NB4 (cell line): ENCODE data around the gene CAMK4.

ENCODE experiments used
- DNase-seq: peaks from one replicate; pipeline ENCODE4 v3.0.0; 2010; ENCODE audit warnings: low read depth
- H3K4me3 ChIP-seq: one replicate; pipeline ENCODE4 v1.5.1; 2011; ENCODE audit warnings: mild to moderate bottlenecking, low read depth, low read length, moderate library complexity
- MYC ChIP-seq: IDR thresholded peaks from 2 replicates; pipeline ENCODE4 v1.6.1; 2011; ENCODE audit warnings: low read depth, low read length
- POLR2A ChIP-seq: IDR thresholded peaks from 2 replicates; pipeline ENCODE4 v1.6.1; 2011; ENCODE audit warnings: mild to moderate bottlenecking; ENCODE audit not compliant: insufficient read length; ENCODE audit errors: extremely low read depth
- TF ChIP-seq, protein P1 (sequence below): IDR thresholded peaks from one replicate; pipeline ENCODE4 v1.5.1; 2012; ENCODE audit warnings: low read depth, low read length
- TF ChIP-seq, protein P2 (sequence below): IDR thresholded peaks from 2 replicates; pipeline ENCODE4 v1.6.1; 2011; ENCODE audit warnings: low read depth, low read length

The CAMK4 gene

DNA sequence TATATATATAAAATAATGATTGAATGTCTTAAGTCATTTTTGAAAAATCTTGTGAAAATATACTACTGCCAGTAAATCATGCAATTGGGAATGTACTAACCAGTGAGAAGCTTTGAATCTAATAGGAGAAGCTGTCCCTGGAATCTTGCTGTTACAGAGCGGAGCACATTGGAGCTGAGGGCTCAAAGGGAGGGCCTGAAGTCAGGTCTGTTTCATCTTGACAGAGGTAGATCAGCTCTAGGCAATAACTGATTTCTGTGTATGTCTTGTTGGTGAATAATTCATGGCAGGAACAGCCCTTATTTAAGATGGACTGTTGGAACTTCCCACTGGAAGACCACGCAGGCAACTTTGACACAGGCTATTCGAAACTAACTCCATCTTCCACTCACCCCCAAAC lies 17.5 kb downstream of the CAMK4 start:
- no peak overlapping the region for H3K4me3 ChIP-seq
- DNase-seq, result no peak
- TF ChIP-seq, protein P1, sequence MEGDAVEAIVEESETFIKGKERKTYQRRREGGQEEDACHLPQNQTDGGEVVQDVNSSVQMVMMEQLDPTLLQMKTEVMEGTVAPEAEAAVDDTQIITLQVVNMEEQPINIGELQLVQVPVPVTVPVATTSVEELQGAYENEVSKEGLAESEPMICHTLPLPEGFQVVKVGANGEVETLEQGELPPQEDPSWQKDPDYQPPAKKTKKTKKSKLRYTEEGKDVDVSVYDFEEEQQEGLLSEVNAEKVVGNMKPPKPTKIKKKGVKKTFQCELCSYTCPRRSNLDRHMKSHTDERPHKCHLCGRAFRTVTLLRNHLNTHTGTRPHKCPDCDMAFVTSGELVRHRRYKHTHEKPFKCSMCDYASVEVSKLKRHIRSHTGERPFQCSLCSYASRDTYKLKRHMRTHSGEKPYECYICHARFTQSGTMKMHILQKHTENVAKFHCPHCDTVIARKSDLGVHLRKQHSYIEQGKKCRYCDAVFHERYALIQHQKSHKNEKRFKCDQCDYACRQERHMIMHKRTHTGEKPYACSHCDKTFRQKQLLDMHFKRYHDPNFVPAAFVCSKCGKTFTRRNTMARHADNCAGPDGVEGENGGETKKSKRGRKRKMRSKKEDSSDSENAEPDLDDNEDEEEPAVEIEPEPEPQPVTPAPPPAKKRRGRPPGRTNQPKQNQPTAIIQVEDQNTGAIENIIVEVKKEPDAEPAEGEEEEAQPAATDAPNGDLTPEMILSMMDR, result no peak

DNA sequence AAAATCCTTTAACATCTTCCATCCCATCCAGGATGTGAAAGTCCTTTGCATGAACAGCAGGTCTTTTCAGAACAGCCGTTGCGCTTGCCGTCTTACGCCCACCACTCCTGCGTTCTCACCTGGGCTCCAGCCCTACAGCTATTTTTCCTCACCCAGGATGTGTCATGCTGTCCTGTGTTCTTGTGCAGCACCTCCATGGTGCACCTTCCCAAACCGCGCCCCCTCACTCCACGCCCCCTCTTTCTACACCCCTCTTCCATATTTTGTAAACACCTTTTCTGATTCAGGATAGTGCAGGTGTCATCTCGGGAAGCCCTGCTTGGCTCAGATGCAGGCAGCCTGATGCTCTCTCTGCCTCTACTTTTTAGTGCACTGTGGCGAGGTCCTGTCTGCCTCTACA lies 18.4 kb downstream of the CAMK4 start:
- no peak for DNase-seq
- no peak overlapping the region for H3K4me3 ChIP-seq
- TF ChIP-seq, protein P1, result no peak
- no peak for TF ChIP-seq POLR2A
- TF ChIP-seq MYC, result no peak
- TF ChIP-seq, protein P2, sequence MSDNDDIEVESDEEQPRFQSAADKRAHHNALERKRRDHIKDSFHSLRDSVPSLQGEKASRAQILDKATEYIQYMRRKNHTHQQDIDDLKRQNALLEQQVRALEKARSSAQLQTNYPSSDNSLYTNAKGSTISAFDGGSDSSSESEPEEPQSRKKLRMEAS, result no peak

DNA sequence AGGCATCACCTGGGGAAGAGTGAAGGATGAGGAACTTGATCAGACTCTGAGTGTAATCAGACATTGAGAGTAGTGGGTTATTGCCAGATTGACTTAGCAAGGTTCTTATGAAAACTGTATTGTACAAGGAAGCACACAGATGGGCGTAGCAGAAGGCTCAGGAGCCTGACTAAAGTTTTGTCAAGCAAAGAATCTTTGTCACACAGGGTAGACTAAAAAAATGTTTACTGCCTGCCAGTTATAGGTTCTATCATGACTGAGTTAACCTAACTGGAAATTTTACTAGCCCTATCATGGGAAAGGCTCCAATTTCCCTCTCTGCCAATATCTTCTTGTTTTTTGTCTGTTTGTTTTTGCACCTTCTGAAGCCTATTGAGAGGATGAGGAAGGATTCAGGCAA lies 19.1 kb downstream of the CAMK4 start:
- H3K4me3 ChIP-seq, result no peak overlapping the region
- DNase-seq, result no peak
- TF ChIP-seq, protein P2, result no peak
- TF ChIP-seq, protein P1, result no peak
- no peak for TF ChIP-seq MYC
- no peak for TF ChIP-seq POLR2A

DNA sequence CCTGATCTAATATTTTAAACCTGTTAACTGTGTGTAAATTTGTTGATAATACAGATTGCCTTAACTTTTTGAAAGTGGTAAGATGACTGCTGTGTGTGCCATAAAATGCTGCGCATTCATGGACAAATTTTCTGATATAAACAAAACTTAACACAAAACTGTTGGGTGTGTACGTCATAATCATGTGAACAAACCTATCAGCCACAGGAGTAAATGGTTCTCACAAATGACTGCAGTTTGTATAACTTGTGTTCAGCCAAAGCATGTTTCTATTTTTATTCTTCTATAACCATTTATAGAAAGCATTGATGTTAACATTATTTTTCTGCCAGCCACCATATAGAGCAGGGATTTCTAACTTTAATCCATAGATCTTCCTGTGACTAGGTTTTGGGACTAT lies 21.5 kb downstream of the CAMK4 start:
- TF ChIP-seq, protein P2, result no peak
- TF ChIP-seq POLR2A, result no peak
- TF ChIP-seq, protein P1, result no peak
- no peak for TF ChIP-seq MYC
- no peak overlapping the region for H3K4me3 ChIP-seq
- no peak for DNase-seq

DNA sequence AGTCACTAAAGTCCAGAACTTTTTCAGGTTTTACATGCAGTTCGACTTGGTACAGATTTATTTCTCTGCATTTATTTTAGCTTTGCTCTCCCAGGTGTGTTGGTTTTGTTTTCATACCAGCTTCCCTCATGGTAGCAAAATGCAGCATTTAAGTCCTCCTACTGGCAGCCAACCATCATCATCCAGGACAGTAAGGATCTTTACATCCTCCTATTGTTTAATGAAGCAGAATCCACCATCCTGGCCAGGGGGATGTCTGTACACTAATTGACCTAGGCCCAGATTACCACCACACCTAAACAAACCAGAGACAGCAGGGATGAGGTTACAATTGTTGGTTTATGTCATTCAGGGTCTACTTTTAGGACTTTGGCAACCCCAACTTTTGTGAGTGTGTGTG lies 22.3 kb downstream of the CAMK4 start:
- no peak overlapping the region for H3K4me3 ChIP-seq
- no peak for DNase-seq
- TF ChIP-seq, protein P2, result no peak
- TF ChIP-seq, protein P1, result no peak
- TF ChIP-seq POLR2A (no peak), MYC (no peak)

DNA sequence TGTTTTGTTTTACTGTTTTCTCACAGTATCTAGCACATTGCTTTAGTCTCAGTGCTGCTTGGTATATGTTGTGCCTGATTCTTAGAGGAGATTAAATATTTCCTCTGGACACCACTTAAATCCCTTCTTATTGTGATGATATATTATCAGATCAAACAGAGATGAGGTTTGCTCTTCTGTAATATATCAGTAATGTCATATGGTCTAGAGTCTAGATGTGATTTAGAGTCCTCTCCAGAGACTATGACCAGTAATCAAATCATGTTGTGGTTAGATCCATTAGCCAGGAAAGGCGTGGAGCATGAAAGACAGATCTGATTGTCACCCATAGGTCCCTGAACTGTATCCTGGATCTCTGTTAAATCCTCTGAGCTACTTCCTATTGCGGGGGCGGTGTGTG lies 24.4 kb downstream of the CAMK4 start:
- no peak for DNase-seq
- TF ChIP-seq, protein P2, result no peak
- TF ChIP-seq POLR2A (no peak), MYC (no peak)
- TF ChIP-seq, protein P1, result no peak
- no peak overlapping the region for H3K4me3 ChIP-seq
